ENCODE results near the gene NMNAT3. TPM values are rescaled to one million over a fixed set of nuclear protein-coding genes. Genes with fewer than 3 reads are reported as not detected.
"Not testable (repeated sequence)": the region's sequence is repeated elsewhere in the genome, so short reads cannot be mapped to it uniquely, and the experiment has no call there.

NMNAT3 gene
- total and polyA plus RNA-seq, 9 donors: 15.8 to 31.2 (median 21.6) TPM

- TF ChIP-seq POLR2A (IDR thresholded peaks at IDR 0.05) (no peak), EP300 (IDR thresholded peaks at IDR 0.05) (no peak), CTCF (IDR thresholded peaks at IDR 0.05) (no peak)
- Histone ChIP-seq H3K9me3 (no peaks in the 10 kb centered on the region), H3K27me3 (no peaks in the 10 kb centered on the region), H3K4me3 (no peak overlapping the region), H3K27ac (no peak overlapping the region), H3K36me3 (no peaks in the 10 kb centered on the region), H3K4me1 (ENCODE audit: insufficient read depth) (no peaks in the 10 kb centered on the region)
- 78 to 91% (median 91%) methylated on average over 5 of the region's 5 CpGs for WGBS, 3 donors
- DNase-seq: no peak
- intact Hi-C loops (cut with DNase I): no loop called here
Measured at GRCh38 chr3:139601191-139601961, 76.4 kb downstream of the NMNAT3 start.

- H3K4me3 ChIP-seq: no peak overlapping the region
- no peaks in the 10 kb centered on the region for H3K27me3 ChIP-seq
- intact Hi-C loops (cut with DNase I): no loop called here
- no peak for TF ChIP-seq POLR2A (IDR thresholded peaks at IDR 0.05)
- TF ChIP-seq EP300 (IDR thresholded peaks at IDR 0.05): no peak
- no peak for TF ChIP-seq CTCF (IDR thresholded peaks at IDR 0.05)
- 14 to 39% (median 21%) methylated on average over 1 of the region's 1 CpG for WGBS, 3 donors
- no peaks in the 10 kb centered on the region for H3K4me1 ChIP-seq (ENCODE audit: insufficient read depth)
- DNase-seq: no peak
- no peaks in the 10 kb centered on the region for H3K36me3 ChIP-seq
- H3K27ac ChIP-seq: no peak overlapping the region
- H3K9me3 ChIP-seq: no peaks in the 10 kb centered on the region
Measured at GRCh38 chr3:139597947-139598346, 79.8 kb downstream of the NMNAT3 start.

GRCh38 chr3:139591186-139591585 is 86.6 kb downstream of the NMNAT3 start:
- H3K27me3 ChIP-seq; H3K27ac ChIP-seq; H3K36me3 ChIP-seq; H3K4me3 ChIP-seq; DNase-seq; H3K9me3 ChIP-seq; intact Hi-C loops (cut with DNase I); H3K4me1 ChIP-seq (ENCODE audit: insufficient read depth): not testable (repeated sequence)
- WGBS, 3 donors: 78 to 93% (median 89%) methylated on average over 3 to 22 of the region's 22 CpGs

GRCh38 chr3:139588450-139588849 is 89.3 kb downstream of the NMNAT3 start:
- Histone ChIP-seq H3K36me3 (no peaks in the 10 kb centered on the region), H3K27me3 (no peaks in the 10 kb centered on the region), H3K27ac (no peak overlapping the region), H3K9me3 (no peaks in the 10 kb centered on the region), H3K4me1 (ENCODE audit: insufficient read depth) (no peaks in the 10 kb centered on the region), H3K4me3 (no peak overlapping the region)
- TF ChIP-seq EP300 (IDR thresholded peaks at IDR 0.05) (no peak), POLR2A (IDR thresholded peaks at IDR 0.05) (no peak), CTCF (IDR thresholded peaks at IDR 0.05) (no peak)
- 88 to 96% (median 89%) methylated on average over 4 of the region's 4 CpGs for WGBS, 3 donors
- intact Hi-C loops (cut with DNase I): no loop called here
- DNase-seq: no peak

- Histone ChIP-seq H3K4me1 (ENCODE audit: insufficient read depth) (no peaks in the 10 kb centered on the region), H3K36me3 (no peaks in the 10 kb centered on the region), H3K27me3 (no peaks in the 10 kb centered on the region), H3K27ac (no peak overlapping the region), H3K9me3 (no peaks in the 10 kb centered on the region), H3K4me3 (no peak overlapping the region)
- no peak for DNase-seq
- intact Hi-C loops (cut with DNase I): no loop called here
- TF ChIP-seq CTCF (IDR thresholded peaks at IDR 0.05) (no peak), EP300 (IDR thresholded peaks at IDR 0.05) (no peak), POLR2A (IDR thresholded peaks at IDR 0.05) (no peak)
Measured at GRCh38 chr3:139587797-139588196, 90.0 kb downstream of the NMNAT3 start.
